ENCODE measurements around the gene SLX9. TPM values are rescaled to one million over a fixed set of nuclear protein-coding genes. Genes with fewer than 3 reads are reported as not detected.

Gene SLX9
- polyA plus RNA-seq, 1 donor from 2014 or later, result 15.4 TPM

GRCh38 chr21:44967082-44968047 lies 27.5 kb downstream of the SLX9 start:
- Histone ChIP-seq H3K4me3 (ENCODE audit: low read length) (no peak overlapping the region), H4K20me1 (ENCODE audit: insufficient read depth) (no peaks in the 10 kb centered on the region), H3K27ac (ENCODE audit: low read length) (no peak overlapping the region), H3K9ac (ENCODE audit: low read length) (no peak overlapping the region), H3K4me2 (ENCODE audit: low read length) (no peak overlapping the region), H3K9me3 (ENCODE audit: low read length) (no peaks in the 10 kb centered on the region), H3F3A (ENCODE audit: insufficient read depth, low read length, poor library complexity, severe bottlenecking) (no peaks in the 10 kb centered on the region), H3K27me3 (ENCODE audit: insufficient read depth, low read depth, low read length) (no peaks in the 10 kb centered on the region), H3K79me2 (replicated peaks; ENCODE audit: insufficient read depth, low read length) (no peaks in the 10 kb centered on the region), H3K9me2 (ENCODE audit: insufficient read depth, low read length) (no peaks in the 10 kb centered on the region), H2AFZ (ENCODE audit: low read depth, low read length) (no peak overlapping the region), H3K36me3 (ENCODE audit: insufficient read depth, low read length) (no peaks in the 10 kb centered on the region)
- no peak for TF ChIP-seq SMC3 (conservative IDR thresholded peaks at IDR 0.05; ENCODE audit: poor library complexity)
- TF ChIP-seq REST (IDR thresholded peaks at IDR 0.05; ENCODE audit: borderline replicate concordance), result no peak
- TF ChIP-seq RAD21 (conservative IDR thresholded peaks at IDR 0.05), result no peak
- TF ChIP-seq EP300 (conservative IDR thresholded peaks at IDR 0.05; ENCODE audit: poor library complexity, severe bottlenecking), result no peak
- TF ChIP-seq TAF1 (IDR thresholded peaks at IDR 0.05; ENCODE audit: low read depth), result no peak

- H3F3A ChIP-seq (ENCODE audit: insufficient read depth, low read length, poor library complexity, severe bottlenecking), result no peaks in the 10 kb centered on the region
- no peaks in the 10 kb centered on the region for H3K27me3 ChIP-seq (ENCODE audit: insufficient read depth, low read depth, low read length)
- no peak for TF ChIP-seq SMC3 (conservative IDR thresholded peaks at IDR 0.05; ENCODE audit: poor library complexity)
- TF ChIP-seq TAF1 (IDR thresholded peaks at IDR 0.05; ENCODE audit: low read depth), result no peak
- no peak for TF ChIP-seq MXI1 (conservative IDR thresholded peaks at IDR 0.05; ENCODE audit: poor library complexity, severe bottlenecking)
- no peak for TF ChIP-seq CTCF (IDR thresholded peaks at IDR 0.05; ENCODE audit: poor library complexity, severe bottlenecking)
- no peak for TF ChIP-seq EZH2 (IDR thresholded peaks at IDR 0.05; ENCODE audit: borderline replicate concordance, insufficient read depth, low read length, poor library complexity, severe bottlenecking)
- TF ChIP-seq EP300 (conservative IDR thresholded peaks at IDR 0.05; ENCODE audit: poor library complexity, severe bottlenecking), result no peak
- TF ChIP-seq POLR2AphosphoS5 (IDR thresholded peaks at IDR 0.05), result no peak
- no peak for TF ChIP-seq RAD21 (conservative IDR thresholded peaks at IDR 0.05)
- TF ChIP-seq REST (IDR thresholded peaks at IDR 0.05; ENCODE audit: borderline replicate concordance), result no peak
- H3K27ac ChIP-seq (ENCODE audit: low read length), result no peak overlapping the region
- H4K20me1 ChIP-seq (ENCODE audit: insufficient read depth), result no peaks in the 10 kb centered on the region
- no peak overlapping the region for H3K4me2 ChIP-seq (ENCODE audit: low read length)
- no peak overlapping the region for H3K9ac ChIP-seq (ENCODE audit: low read length)
- H2AFZ ChIP-seq (ENCODE audit: low read depth, low read length), result no peak overlapping the region
- H3K4me3 ChIP-seq (ENCODE audit: low read length), result no peak overlapping the region
- no peaks in the 10 kb centered on the region for H3K36me3 ChIP-seq (ENCODE audit: insufficient read depth, low read length)
- H3K9me2 ChIP-seq (ENCODE audit: insufficient read depth, low read length), result no peaks in the 10 kb centered on the region
- H3K9me3 ChIP-seq (ENCODE audit: low read length), result no peaks in the 10 kb centered on the region
- H3K79me2 ChIP-seq (replicated peaks; ENCODE audit: insufficient read depth, low read length), result no peaks in the 10 kb centered on the region
Measured at GRCh38 chr21:44969066-44969670, 29.3 kb downstream of the SLX9 start.
